ENCODE results near the gene ARHGDIA.

ARHGDIA gene

GRCh38 chr17:81858170-81858966 lies 12.8 kb downstream of the ARHGDIA start:
- Histone ChIP-seq H3K9me3 (no peaks in the 10 kb centered on the region), H3K36me3 (replicated peaks) (peaks cover 65% of the 10 kb centered on the region), H3K4me1 (peaks cover 14% of the 10 kb centered on the region), H3K27me3 (ENCODE audit: low read depth) (no peaks in the 10 kb centered on the region), H3K4me3 (no peak overlapping the region; the same call in none of the 2 replicates)
- no peak for DNase-seq (ENCODE audit: low spot score in 2 of 2)
- in situ Hi-C loops (cut with MboI; ENCODE audit: low sequenced_read_pairs): no loop called here

GRCh38 chr17:81854974-81855774 lies 16.0 kb downstream of the ARHGDIA start:
- no peak for DNase-seq (ENCODE audit: low spot score in 2 of 2)
- Histone ChIP-seq H3K27me3 (ENCODE audit: low read depth) (no peaks in the 10 kb centered on the region), H3K36me3 (replicated peaks) (peaks cover 72% of the 10 kb centered on the region), H3K4me1 (peaks cover 7% of the 10 kb centered on the region), H3K4me3 (no peak overlapping the region), H3K9me3 (no peaks in the 10 kb centered on the region)
- in situ Hi-C loops (cut with MboI; ENCODE audit: low sequenced_read_pairs): no loop called here

GRCh38 chr17:81852237-81852636 lies 18.9 kb downstream of the ARHGDIA start:
- Histone ChIP-seq H3K36me3 (replicated peaks) (peaks cover 70% of the 10 kb centered on the region), H3K4me3 (no peak overlapping the region), H3K4me1 (no peaks in the 10 kb centered on the region), H3K9me3 (no peaks in the 10 kb centered on the region), H3K27me3 (ENCODE audit: low read depth) (no peaks in the 10 kb centered on the region)
- in situ Hi-C loops (cut with MboI; ENCODE audit: low sequenced_read_pairs): no loop called here
- DNase-seq (ENCODE audit: low spot score in 2 of 2): no peak

GRCh38 chr17:81851423-81851822 lies 19.7 kb downstream of the ARHGDIA start:
- in situ Hi-C loops (cut with MboI; ENCODE audit: low sequenced_read_pairs): no loop called here
- peaks cover 72% of the 10 kb centered on the region for H3K36me3 ChIP-seq (replicated peaks)
- no peaks in the 10 kb centered on the region for H3K4me1 ChIP-seq
- no peaks in the 10 kb centered on the region for H3K9me3 ChIP-seq
- DNase-seq (ENCODE audit: low spot score in 2 of 2): no peak
- H3K27me3 ChIP-seq (ENCODE audit: low read depth): no peaks in the 10 kb centered on the region
- H3K4me3 ChIP-seq: no peak overlapping the region

- in situ Hi-C loops (cut with MboI; ENCODE audit: low sequenced_read_pairs): no loop called here
- Histone ChIP-seq H3K9me3 (no peaks in the 10 kb centered on the region), H3K27me3 (ENCODE audit: low read depth) (no peaks in the 10 kb centered on the region), H3K4me3 (no peak overlapping the region), H3K4me1 (no peaks in the 10 kb centered on the region), H3K36me3 (replicated peaks) (peaks cover 81% of the 10 kb centered on the region)
- DNase-seq (ENCODE audit: low spot score in 2 of 2): no peak
Observed at GRCh38 chr17:81849457-81849856, 21.7 kb downstream of the ARHGDIA start.

- in situ Hi-C loops (cut with MboI; ENCODE audit: low sequenced_read_pairs): no loop called here
- DNase-seq (ENCODE audit: low spot score in 2 of 2): no peak
- peaks cover 79% of the 10 kb centered on the region for H3K36me3 ChIP-seq (replicated peaks)
Observed at GRCh38 chr17:81846743-81847689, 24.1 kb downstream of the ARHGDIA start.

GRCh38 chr17:81845881-81846742 lies 25.0 kb downstream of the ARHGDIA start:
- Histone ChIP-seq H3K4me3 (no peak overlapping the region), H3K9me3 (no peaks in the 10 kb centered on the region), H3K4me1 (no peaks in the 10 kb centered on the region), H3K27me3 (ENCODE audit: low read depth) (no peaks in the 10 kb centered on the region), H3K36me3 (replicated peaks) (peaks cover 71% of the 10 kb centered on the region)
- DNase-seq (ENCODE audit: low spot score in 2 of 2): no peak
- in situ Hi-C loops (cut with MboI; ENCODE audit: low sequenced_read_pairs): no loop called here

More at GRCh38 chr17:81846743-81847689, 24.1 kb downstream of the ARHGDIA start:
- Histone ChIP-seq H3K27me3 (ENCODE audit: low read depth) (no peaks in the 10 kb centered on the region), H3K9me3 (no peaks in the 10 kb centered on the region), H3K4me1 (no peaks in the 10 kb centered on the region), H3K4me3 (no peak overlapping the region)

- in situ Hi-C loops (cut with MboI; ENCODE audit: low sequenced_read_pairs): no loop called here
Observed at GRCh38 chr17:81845361-81845760, 25.8 kb downstream of the ARHGDIA start.

GRCh38 chr17:81844887-81845286 lies 26.2 kb downstream of the ARHGDIA start:
- peaks cover 68% of the 10 kb centered on the region for H3K36me3 ChIP-seq (replicated peaks)

More at GRCh38 chr17:81845361-81845760, 25.8 kb downstream of the ARHGDIA start:
- Histone ChIP-seq H3K4me3 (no peak overlapping the region), H3K27me3 (ENCODE audit: low read depth) (no peaks in the 10 kb centered on the region), H3K9me3 (no peaks in the 10 kb centered on the region), H3K36me3 (replicated peaks) (peaks cover 71% of the 10 kb centered on the region), H3K4me1 (no peaks in the 10 kb centered on the region)
- no peak for DNase-seq (ENCODE audit: low spot score in 2 of 2)

GRCh38 chr17:81844327-81844851 lies 26.7 kb downstream of the ARHGDIA start:
- H3K4me1 ChIP-seq: no peaks in the 10 kb centered on the region

More at GRCh38 chr17:81844887-81845286, 26.2 kb downstream of the ARHGDIA start:
- in situ Hi-C loops (cut with MboI; ENCODE audit: low sequenced_read_pairs): no loop called here
- Histone ChIP-seq H3K27me3 (ENCODE audit: low read depth) (no peaks in the 10 kb centered on the region), H3K4me3 (no peak overlapping the region), H3K4me1 (no peaks in the 10 kb centered on the region), H3K9me3 (no peaks in the 10 kb centered on the region)
- no peak for DNase-seq (ENCODE audit: low spot score in 2 of 2)

GRCh38 chr17:81843713-81844326 lies 27.3 kb downstream of the ARHGDIA start:
- Histone ChIP-seq H3K4me3 (no peak overlapping the region), H3K4me1 (no peaks in the 10 kb centered on the region), H3K27me3 (ENCODE audit: low read depth) (no peaks in the 10 kb centered on the region), H3K36me3 (replicated peaks) (peaks cover 60% of the 10 kb centered on the region), H3K9me3 (no peaks in the 10 kb centered on the region)
- no peak for DNase-seq (ENCODE audit: low spot score in 2 of 2)
- in situ Hi-C loops (cut with MboI; ENCODE audit: low sequenced_read_pairs): no loop called here

More at GRCh38 chr17:81844327-81844851, 26.7 kb downstream of the ARHGDIA start:
- H3K27me3 ChIP-seq (ENCODE audit: low read depth): no peaks in the 10 kb centered on the region
- peaks cover 64% of the 10 kb centered on the region for H3K36me3 ChIP-seq (replicated peaks)
- in situ Hi-C loops (cut with MboI; ENCODE audit: low sequenced_read_pairs): no loop called here
- DNase-seq (ENCODE audit: low spot score in 2 of 2): no peak
- no peaks in the 10 kb centered on the region for H3K9me3 ChIP-seq
- H3K4me3 ChIP-seq: no peak overlapping the region

All from HAP-1 (cell line).